Left forelimb (tissue), 1 donor: ENCODE measurements around the gene HKDC1.
A peak's percentile ranks its signal among the peaks of the same experiment; 100 is the strongest.
"Not testable (repeated sequence)": the region's sequence is repeated elsewhere in the genome, so short reads cannot be mapped to it uniquely, and the experiment has no call there.

ENCODE experiments used
- DNase-seq: peaks from one replicate; pipeline ENCODE4 v3.0.0-alpha.2; 2018; ENCODE audit warnings: low spot score

Gene HKDC1

GRCh38 chr10:69220041-69220451, at the start of gene HKDC1:
HKDC1 (plus strand) TSS chr10:69220332; CDS start chr10:69220436, 104 bp downstream.
- DNase-seq, result no peak

- no peak for DNase-seq
These were observed 47.7 kb upstream of the HKDC1 start for GRCh38 chr10:69172241-69172982.

GRCh38 chr10:69175326-69175725, 44.8 kb upstream of the HKDC1 start:
- not testable (repeated sequence) for DNase-seq

- no peak for DNase-seq
These were observed 43.3 kb upstream of the HKDC1 start for GRCh38 chr10:69176823-69177222.

GRCh38 chr10:69179089-69179742, 40.9 kb upstream of the HKDC1 start:
- no peak for DNase-seq

- DNase-seq, result peak; percentile 95
These were observed 40.2 kb upstream of the HKDC1 start, which contains the start of gene SUPV3L1 for GRCh38 chr10:69179743-69180524. SUPV3L1 (plus strand) TSS chr10:69180234; CDS start chr10:69180292, 58 bp downstream.

- no peak for DNase-seq
These were observed 39.5 kb upstream of the HKDC1 start for GRCh38 chr10:69180525-69181204.

GRCh38 chr10:69181433-69181832, 38.7 kb upstream of the HKDC1 start:
- DNase-seq, result no peak

- no peak for DNase-seq
These were observed 38.1 kb upstream of the HKDC1 start for GRCh38 chr10:69182005-69182404.

- DNase-seq, result no peak
These were observed 33.6 kb upstream of the HKDC1 start for GRCh38 chr10:69186524-69186923.

- no peak for DNase-seq
These were observed 19.1 kb upstream of the HKDC1 start for GRCh38 chr10:69201045-69201444.

- no peak for DNase-seq
These were observed 17.8 kb upstream of the HKDC1 start for GRCh38 chr10:69202332-69202731.

- DNase-seq, result no peak
These were observed 11.4 kb upstream of the HKDC1 start for GRCh38 chr10:69208761-69209160.

- DNase-seq, result no peak
These were observed 10.2 kb upstream of the HKDC1 start for GRCh38 chr10:69209787-69210484.

- DNase-seq, result no peak
These were observed 9.0 kb upstream of the HKDC1 start for GRCh38 chr10:69211104-69211503.

GRCh38 chr10:69211524-69211923, 8.6 kb upstream of the HKDC1 start:
- DNase-seq, result no peak

- DNase-seq, result no peak
These were observed 6.4 kb upstream of the HKDC1 start for GRCh38 chr10:69213591-69214311.

GRCh38 chr10:69214666-69215131, 5.4 kb upstream of the HKDC1 start:
- DNase-seq, result no peak

GRCh38 chr10:69215405-69216171, 4.5 kb upstream of the HKDC1 start:
- DNase-seq, result no peak

GRCh38 chr10:69216577-69217118, 3.5 kb upstream of the HKDC1 start:
- DNase-seq, result no peak
